Measurements from ENCODE around the gene TRMT10A. TPM values are rescaled to one million over a fixed set of nuclear protein-coding genes. Genes with fewer than 3 reads are reported as not detected.
"Not testable (repeated sequence)": the region's sequence is repeated elsewhere in the genome, so short reads cannot be mapped to it uniquely, and the experiment has no call there.

TRMT10A gene
- total and polyA plus RNA-seq, 3 experiments from 2014 or later, result 1.8 to 10.1 (median 8.1) TPM

GRCh38 chr4:99537674-99538073, 26.2 kb downstream of the TRMT10A start:
- H3K9me3 Mint-ChIP-seq, result peaks cover 0 to 2% (median 0%) of the 10 kb centered on the region in 5 donors
- no peaks in the 10 kb centered on the region for H3K27me3 ChIP-seq (ENCODE audit: insufficient read depth, low read length, poor library complexity, severe bottlenecking)
- no peak overlapping the region for H3K4me3 ChIP-seq (ENCODE audit: low read length)
- no peak for DNase-seq
- no peak overlapping the region for H3K4me3 Mint-ChIP-seq
- POLR2A ChIA-PET, result no interaction called here
- no peaks in the 10 kb centered on the region for H3K4me1 Mint-ChIP-seq
- peaks cover 5 to 27% of the 10 kb centered on the region in 2 donors for H3K27me3 Mint-ChIP-seq
- H3K27ac Mint-ChIP-seq, result no peak overlapping the region
- no peaks in the 10 kb centered on the region for H3K36me3 Mint-ChIP-seq
- no peaks in the 10 kb centered on the region for H3K4me1 ChIP-seq (ENCODE audit: insufficient read depth, low read length)
- CTCF ChIA-PET, result no interaction called here
- H3K9me3 ChIP-seq (ENCODE audit: low read length), result no peaks in the 10 kb centered on the region
- H3K27ac ChIP-seq (ENCODE audit: low read depth, low read length), result no peak overlapping the region
- no peaks in the 10 kb centered on the region for H3K36me3 ChIP-seq (ENCODE audit: insufficient read depth, low read length)

- no peaks in the 10 kb centered on the region for H3K4me1 Mint-ChIP-seq
- peaks cover 0 to 2% (median 0%) of the 10 kb centered on the region in 5 donors for H3K9me3 Mint-ChIP-seq
- Histone ChIP-seq H3K4me3 (ENCODE audit: low read length) (no peak overlapping the region), H3K9me3 (ENCODE audit: low read length) (no peaks in the 10 kb centered on the region), H3K27me3 (ENCODE audit: insufficient read depth, low read length, poor library complexity, severe bottlenecking) (no peaks in the 10 kb centered on the region), H3K27ac (ENCODE audit: low read depth, low read length) (no peak overlapping the region), H3K36me3 (ENCODE audit: insufficient read depth, low read length) (no peaks in the 10 kb centered on the region), H3K4me1 (ENCODE audit: insufficient read depth, low read length) (no peaks in the 10 kb centered on the region)
- ChIA-PET POLR2A (no interaction called here), CTCF (no interaction called here)
- no peaks in the 10 kb centered on the region for H3K36me3 Mint-ChIP-seq
- no peak for DNase-seq
- H3K27ac Mint-ChIP-seq, result no peak overlapping the region
- peaks cover 5 to 34% of the 10 kb centered on the region in 2 donors for H3K27me3 Mint-ChIP-seq
- H3K4me3 Mint-ChIP-seq, result no peak overlapping the region
Observed at GRCh38 chr4:99536848-99537247, 27.0 kb downstream of the TRMT10A start.

- Histone ChIP-seq H3K4me1 (ENCODE audit: insufficient read depth, low read length) (no peaks in the 10 kb centered on the region), H3K36me3 (ENCODE audit: insufficient read depth, low read length) (no peaks in the 10 kb centered on the region), H3K9me3 (ENCODE audit: low read length) (no peaks in the 10 kb centered on the region), H3K27me3 (ENCODE audit: insufficient read depth, low read length, poor library complexity, severe bottlenecking) (no peaks in the 10 kb centered on the region), H3K27ac (ENCODE audit: low read depth, low read length) (no peak overlapping the region), H3K4me3 (ENCODE audit: low read length) (no peak overlapping the region)
- CTCF ChIA-PET, result no interaction called here
- DNase-seq, result no peak
- no peaks in the 10 kb centered on the region for H3K4me1 Mint-ChIP-seq
- peaks cover 0 to 2% (median 0%) of the 10 kb centered on the region in 5 donors for H3K9me3 Mint-ChIP-seq
- H3K4me3 Mint-ChIP-seq, result no peak overlapping the region
- no peak overlapping the region for H3K27ac Mint-ChIP-seq
- H3K36me3 Mint-ChIP-seq, result no peaks in the 10 kb centered on the region
- POLR2A ChIA-PET, result no interaction called here
- H3K27me3 Mint-ChIP-seq, result peaks cover 5 to 40% of the 10 kb centered on the region in 2 donors
Observed at GRCh38 chr4:99536271-99536670, 27.6 kb downstream of the TRMT10A start.

GRCh38 chr4:99534699-99535098, 29.1 kb downstream of the TRMT10A start:
- H3K4me3 ChIP-seq (ENCODE audit: low read length); H3K4me3 Mint-ChIP-seq; DNase-seq; CTCF ChIA-PET; H3K27ac ChIP-seq (ENCODE audit: low read depth, low read length); POLR2A ChIA-PET; H3K36me3 ChIP-seq (ENCODE audit: insufficient read depth, low read length); H3K4me1 Mint-ChIP-seq; H3K36me3 Mint-ChIP-seq; H3K27ac Mint-ChIP-seq; H3K9me3 Mint-ChIP-seq; H3K27me3 ChIP-seq (ENCODE audit: insufficient read depth, low read length, poor library complexity, severe bottlenecking); H3K9me3 ChIP-seq (ENCODE audit: low read length); H3K4me1 ChIP-seq (ENCODE audit: insufficient read depth, low read length): not testable (repeated sequence)
- H3K27me3 Mint-ChIP-seq, result peaks cover 8 to 50% of the 10 kb centered on the region in 2 donors

GRCh38 chr4:99529956-99530355, 33.9 kb downstream of the TRMT10A start:
- no peak for DNase-seq
- H3K27me3 ChIP-seq (ENCODE audit: insufficient read depth, low read length, poor library complexity, severe bottlenecking), result no peaks in the 10 kb centered on the region
- no peaks in the 10 kb centered on the region for H3K9me3 ChIP-seq (ENCODE audit: low read length)
- Mint-ChIP-seq H3K9me3 (peaks cover 0 to 2% (median 0%) of the 10 kb centered on the region in 5 donors), H3K36me3 (no peaks in the 10 kb centered on the region), H3K27ac (no peak overlapping the region), H3K4me3 (no peak overlapping the region), H3K27me3 (peaks cover 2 to 62% of the 10 kb centered on the region in 2 donors), H3K4me1 (no peaks in the 10 kb centered on the region)
- H3K27ac ChIP-seq (ENCODE audit: low read depth, low read length), result no peak overlapping the region
- no peaks in the 10 kb centered on the region for H3K4me1 ChIP-seq (ENCODE audit: insufficient read depth, low read length)
- no peaks in the 10 kb centered on the region for H3K36me3 ChIP-seq (ENCODE audit: insufficient read depth, low read length)
- CTCF ChIA-PET, result no interaction called here
- POLR2A ChIA-PET, result no interaction called here
- no peak overlapping the region for H3K4me3 ChIP-seq (ENCODE audit: low read length)

- H3K36me3 Mint-ChIP-seq, result no peaks in the 10 kb centered on the region
- peaks cover 4 to 59% of the 10 kb centered on the region in 2 donors for H3K27me3 Mint-ChIP-seq
- no peaks in the 10 kb centered on the region for H3K4me1 Mint-ChIP-seq
- no peak overlapping the region for H3K4me3 ChIP-seq (ENCODE audit: low read length)
- DNase-seq, result no peak
- ChIA-PET CTCF (no interaction called here), POLR2A (no interaction called here)
- H3K27ac ChIP-seq (ENCODE audit: low read depth, low read length), result no peak overlapping the region
- peaks cover 0 to 2% (median 0%) of the 10 kb centered on the region in 5 donors for H3K9me3 Mint-ChIP-seq
- H3K27me3 ChIP-seq (ENCODE audit: insufficient read depth, low read length, poor library complexity, severe bottlenecking), result no peaks in the 10 kb centered on the region
- no peaks in the 10 kb centered on the region for H3K36me3 ChIP-seq (ENCODE audit: insufficient read depth, low read length)
- H3K9me3 ChIP-seq (ENCODE audit: low read length), result no peaks in the 10 kb centered on the region
- no peaks in the 10 kb centered on the region for H3K4me1 ChIP-seq (ENCODE audit: insufficient read depth, low read length)
- H3K27ac Mint-ChIP-seq, result no peak overlapping the region
- no peak overlapping the region for H3K4me3 Mint-ChIP-seq
Observed at GRCh38 chr4:99529228-99529627, 34.6 kb downstream of the TRMT10A start.

GRCh38 chr4:99518601-99519295, 45.1 kb downstream of the TRMT10A start:
- H3K9me3 Mint-ChIP-seq, result no peaks in the 10 kb centered on the region
- no peak overlapping the region for H3K4me3 Mint-ChIP-seq
- no peak overlapping the region for H3K27ac ChIP-seq (ENCODE audit: low read depth, low read length)
- H3K36me3 ChIP-seq (ENCODE audit: insufficient read depth, low read length), result no peaks in the 10 kb centered on the region
- CTCF ChIA-PET, result interaction anchor here (0.7 kb wide), 1 partner anchor 31 kb away, joined by 3 read pairs; no protein-coding TSS in a partner anchor
- no peak overlapping the region for H3K27ac Mint-ChIP-seq
- no peaks in the 10 kb centered on the region for H3K4me1 Mint-ChIP-seq
- no peaks in the 10 kb centered on the region for H3K9me3 ChIP-seq (ENCODE audit: low read length)
- H3K4me3 ChIP-seq (ENCODE audit: low read length), result no peak overlapping the region
- H3K27me3 ChIP-seq (ENCODE audit: insufficient read depth, low read length, poor library complexity, severe bottlenecking), result no peaks in the 10 kb centered on the region
- peaks cover 3 to 15% of the 10 kb centered on the region in 2 donors for H3K27me3 Mint-ChIP-seq
- no peak for DNase-seq
- H3K4me1 ChIP-seq (ENCODE audit: insufficient read depth, low read length), result no peaks in the 10 kb centered on the region
- POLR2A ChIA-PET, result no interaction called here
- no peaks in the 10 kb centered on the region for H3K36me3 Mint-ChIP-seq

- POLR2A ChIA-PET, result interaction anchor here (0.6 kb wide), 1 partner anchor 11 kb away, joined by 3 read pairs; no protein-coding TSS in a partner anchor
- H3K36me3 Mint-ChIP-seq, result no peaks in the 10 kb centered on the region
Observed at GRCh38 chr4:99510721-99511120, 53.1 kb downstream of the TRMT10A start, which contains the start of gene C4orf17. Gene C4orf17 (plus strand): TSS chr4:99511021. CDS start chr4:99513082, 2,061 bp downstream.

More at GRCh38 chr4:99510721-99511120, 53.1 kb downstream of the TRMT10A start, which contains the start of gene C4orf17:
- no peaks in the 10 kb centered on the region for H3K36me3 ChIP-seq (ENCODE audit: insufficient read depth, low read length)
- no peak for DNase-seq
- Mint-ChIP-seq H3K9me3 (peaks cover 0 to 6% (median 0%) of the 10 kb centered on the region in 5 donors), H3K4me3 (no peak within 1 kb of the TSS), H3K27ac (no peak within 1 kb of the TSS), H3K27me3 (peaks cover 5 to 14% of the 10 kb centered on the region in 2 donors), H3K4me1 (peaks cover 18 to 26% (median 21%) of the 10 kb centered on the region in 3 donors)
- H3K4me1 ChIP-seq (ENCODE audit: insufficient read depth, low read length), result peaks cover 37% of the 10 kb centered on the region
- no peak within 1 kb of the TSS for H3K27ac ChIP-seq (ENCODE audit: low read depth, low read length)
- CTCF ChIA-PET, result no interaction called here
- no peaks in the 10 kb centered on the region for H3K9me3 ChIP-seq (ENCODE audit: low read length)
- no peak within 1 kb of the TSS for H3K4me3 ChIP-seq (ENCODE audit: low read length)
- no peaks in the 10 kb centered on the region for H3K27me3 ChIP-seq (ENCODE audit: insufficient read depth, low read length, poor library complexity, severe bottlenecking)

All from CD8-positive, alpha-beta memory T cell (primary cell).